Prostate gland (tissue), 2 donors: ENCODE data around the gene GPR179. TPM values are rescaled to one million over a fixed set of nuclear protein-coding genes. Genes with fewer than 3 reads are reported as not detected.

Experiments
- DNase-seq: peaks from one replicate; pipeline ENCODE4 v3.0.0-alpha.2; 2019; ENCODE audit warnings: low spot score
- H3K27ac ChIP-seq, 2 donors: fragments of 200-600 bp; sonication (generic); 2 replicates each; pipeline ENCODE4 v1.5.1; 2017 to 2019
- H3K27me3 ChIP-seq: fragments of 200-600 bp; sonication (generic); replicated peaks from 2 replicates; pipeline ENCODE4 v1.5.1; 2019; ENCODE audit not compliant: insufficient read depth
- H3K36me3 ChIP-seq, 2 donors: fragments of 200-600 bp; sonication (generic); 1 replicate in 1 of 2; 2 replicates in 1 of 2; pipeline versions ENCODE4 v1.5.1 to v1.8.1; 2017 to 2019
- H3K4me1 ChIP-seq: fragments of 200-600 bp; sonication (generic); replicated peaks from 2 replicates; pipeline ENCODE4 v1.5.1; 2019
- H3K4me3 ChIP-seq, 2 donors: fragments of 200-600 bp; sonication (generic); 2 replicates each; pipeline ENCODE4 v1.5.1; 2017 to 2019
- H3K9me3 ChIP-seq: fragments of 200-600 bp; sonication (generic); 2 replicates; pipeline ENCODE4 v1.5.1; 2017
- CTCF ChIP-seq, 4 experiments: fragments of 200-600 bp in 2 of 4; fragments of 450-650 bp in 2 of 4; sonication (generic) in 2 of 4; IDR thresholded peaks; 1 replicate in 3 of 4; 2 replicates in 1 of 4; pipeline ENCODE4 v1.5.1; 2016 to 2019; ENCODE audit warnings: antibody characterized with exemption in 4 of 4, mild to moderate bottlenecking in 2 of 4, moderate library complexity in 2 of 4
- POLR2A ChIP-seq: fragments of 450-650 bp; IDR thresholded peaks from one replicate; pipeline ENCODE4 v1.6.1; 2016; ENCODE audit warnings: antibody characterized with exemption, mild to moderate bottlenecking
- POLR2AphosphoS5 ChIP-seq: sonication (generic); formaldehyde crosslinking; IDR thresholded peaks from one replicate; pipeline ENCODE4 v1.6.1; 2017; ENCODE audit warnings: antibody characterized with exemption
- WGBS: methylation state at CpG from one replicate; pipeline ENCODE4 v1.1.5; 2018; 5-methylcytosine and 5-hydroxymethylcytosine counted together
- intact Hi-C: fragments of 100-400 bp; cut with DNase I; formaldehyde crosslinking; loops from one replicate; pipeline ENCODE4 v1.14.2; 2022
- total RNA-seq, 2 donors: library from RNA; depleted of rRNA; stranded (reverse); fragments of >200 nt; gene quantifications; one replicate each; pipeline ENCODE4 v1.1.0, GENCODE V29; 2016

GPR179 gene
- under 1 TPM; 0.14 to 0.40 TPM for total RNA-seq

GRCh38 chr17:38343608-38344419 is at the start of gene GPR179:
Gene GPR179 (minus strand): TSS chr17:38343956. CDS start chr17:38343789, 167 bp downstream.
- no peak within 1 kb of the TSS for H3K4me3 ChIP-seq
- H3K27ac ChIP-seq, result no peak within 1 kb of the TSS
- H3K36me3 ChIP-seq, result no peaks in the 10 kb centered on the region
- DNase-seq, result no peak
- no peaks in the 10 kb centered on the region for H3K4me1 ChIP-seq
- intact Hi-C loops, result no loop called here
- TF ChIP-seq POLR2AphosphoS5 (no peak), POLR2A (no peak), CTCF (IDR thresholded peaks at IDR 0.05) (no peak)
- no peaks in the 10 kb centered on the region for H3K27me3 ChIP-seq
- 76% methylated on average over 17 of the region's 18 CpGs for WGBS
- no peaks in the 10 kb centered on the region for H3K9me3 ChIP-seq

- intact Hi-C loops, result no loop called here
- WGBS, result 90% methylated on average over 1 of the region's 1 CpG
- no peak for DNase-seq
- H3K4me1 ChIP-seq, result no peaks in the 10 kb centered on the region
- no peak overlapping the region for H3K4me3 ChIP-seq
- no peaks in the 10 kb centered on the region for H3K27me3 ChIP-seq
- H3K36me3 ChIP-seq, result peaks cover 0 to 6% of the 10 kb centered on the region in 2 donors
- TF ChIP-seq POLR2A (no peak), POLR2AphosphoS5 (no peak), CTCF (IDR thresholded peaks at IDR 0.05) (no peak)
- H3K27ac ChIP-seq, result no peak overlapping the region
- no peaks in the 10 kb centered on the region for H3K9me3 ChIP-seq
These were observed 35.7 kb upstream of the GPR179 start for GRCh38 chr17:38379448-38379847.

- no peak for TF ChIP-seq POLR2A
- TF ChIP-seq CTCF (IDR thresholded peaks at IDR 0.05), result no peak
- TF ChIP-seq POLR2AphosphoS5, result no peak
- Histone ChIP-seq H3K27ac (no peak overlapping the region), H3K4me1 (no peaks in the 10 kb centered on the region), H3K4me3 (no peak overlapping the region), H3K36me3 (peaks cover 4% of the 10 kb centered on the region in 2 donors), H3K27me3 (no peaks in the 10 kb centered on the region), H3K9me3 (no peaks in the 10 kb centered on the region)
- intact Hi-C loops, result no loop called here
- no peak for DNase-seq
- WGBS, result 92% methylated on average over 8 of the region's 8 CpGs
These were observed 25.5 kb upstream of the GPR179 start for GRCh38 chr17:38369124-38369886.

- Histone ChIP-seq H3K4me1 (no peaks in the 10 kb centered on the region), H3K4me3 (no peak overlapping the region), H3K27me3 (no peaks in the 10 kb centered on the region), H3K9me3 (no peaks in the 10 kb centered on the region), H3K27ac (no peak overlapping the region), H3K36me3 (peaks cover 4% of the 10 kb centered on the region in 2 donors)
- TF ChIP-seq CTCF (IDR thresholded peaks at IDR 0.05) (no peak), POLR2A (no peak), POLR2AphosphoS5 (no peak)
- WGBS, result 92% methylated on average over 8 of the region's 8 CpGs
- no peak for DNase-seq
- intact Hi-C loops, result no loop called here
These were observed 21.0 kb upstream of the GPR179 start for GRCh38 chr17:38364741-38365140.
